Muscle layer of colon (tissue), 2 donors: Measurements from ENCODE around the gene ECM2.

Experiments
- H3K27ac ChIP-seq: one replicate; pipeline ENCODE4 v1.7.0; 2013; ENCODE audit warnings: low read depth, mild to moderate bottlenecking, low read length, moderate library complexity
- H3K27me3 ChIP-seq, 2 donors: one replicate each; pipeline ENCODE4 v1.7.0; 2013; ENCODE audit warnings: low read length in 2 of 2, mild to moderate bottlenecking in 2 of 2; ENCODE audit not compliant: insufficient read depth in 2 of 2, control insufficient read depth in 1 of 2
- H3K36me3 ChIP-seq: one replicate; pipeline ENCODE4 v1.7.0; 2013; ENCODE audit warnings: mild to moderate bottlenecking, low read length; ENCODE audit not compliant: insufficient read depth
- H3K4me1 ChIP-seq: one replicate; pipeline ENCODE4 v1.7.0; 2013; ENCODE audit warnings: mild to moderate bottlenecking, low read length; ENCODE audit not compliant: insufficient read depth
- H3K4me3 ChIP-seq, 2 donors: one replicate each; pipeline ENCODE4 v1.7.0; 2013; ENCODE audit warnings: low read length in 2 of 2, low read depth in 1 of 2, mild to moderate bottlenecking in 1 of 2, moderate library complexity in 1 of 2
- H3K9ac ChIP-seq: one replicate; pipeline ENCODE4 v1.7.0; 2013; ENCODE audit warnings: low read length
- H3K9me3 ChIP-seq: one replicate; pipeline ENCODE4 v1.7.0; 2013; ENCODE audit warnings: mild to moderate bottlenecking, low read length
- donor health status: abdominal sarcoma.
- donor health status: Adenocarcinoma of cecum.

The ECM2 gene

GRCh38 chr9:92479346-92479745, 56.4 kb downstream of the ECM2 start:
- H3K36me3 ChIP-seq, result no peaks in the 10 kb centered on the region
- peak overlapping the region; percentile 14 for H3K27ac ChIP-seq
- H3K9me3 ChIP-seq, result no peaks in the 10 kb centered on the region
- peaks cover 55% of the 10 kb centered on the region for H3K4me1 ChIP-seq
- H3K27me3 ChIP-seq, result no peaks in the 10 kb centered on the region
- no peak overlapping the region for H3K9ac ChIP-seq
- no peak overlapping the region for H3K4me3 ChIP-seq

- H3K4me1 ChIP-seq, result peaks cover 52% of the 10 kb centered on the region
- H3K27ac ChIP-seq, result peak overlapping the region; percentile 14
- no peaks in the 10 kb centered on the region for H3K27me3 ChIP-seq
Measured at GRCh38 chr9:92478783-92479182, 57.0 kb downstream of the ECM2 start.

GRCh38 chr9:92476962-92477361, 58.8 kb downstream of the ECM2 start:
- Histone ChIP-seq H3K4me3 (no peak overlapping the region), H3K9ac (no peak overlapping the region), H3K36me3 (peaks cover 7% of the 10 kb centered on the region), H3K27ac (no peak overlapping the region), H3K9me3 (no peaks in the 10 kb centered on the region), H3K4me1 (peaks cover 40% of the 10 kb centered on the region), H3K27me3 (no peaks in the 10 kb centered on the region)

More at GRCh38 chr9:92478783-92479182, 57.0 kb downstream of the ECM2 start:
- H3K9me3 ChIP-seq, result no peaks in the 10 kb centered on the region
- H3K36me3 ChIP-seq, result no peaks in the 10 kb centered on the region
- no peak overlapping the region for H3K9ac ChIP-seq
- H3K4me3 ChIP-seq, result no peak overlapping the region

- Histone ChIP-seq H3K36me3 (peaks cover 11% of the 10 kb centered on the region), H3K27me3 (no peaks in the 10 kb centered on the region), H3K4me1 (peaks cover 22% of the 10 kb centered on the region), H3K9me3 (no peaks in the 10 kb centered on the region), H3K27ac (no peak overlapping the region), H3K4me3 (no peak overlapping the region), H3K9ac (no peak overlapping the region)
Measured at GRCh38 chr9:92474587-92474986, 61.2 kb downstream of the ECM2 start.

- peaks cover 11% of the 10 kb centered on the region for H3K36me3 ChIP-seq
- no peak overlapping the region for H3K4me3 ChIP-seq
- H3K9me3 ChIP-seq, result no peaks in the 10 kb centered on the region
- H3K27ac ChIP-seq, result no peak overlapping the region
- peaks cover 21% of the 10 kb centered on the region for H3K4me1 ChIP-seq
- no peak overlapping the region for H3K9ac ChIP-seq
- no peaks in the 10 kb centered on the region for H3K27me3 ChIP-seq
Measured at GRCh38 chr9:92468206-92468605, 67.6 kb downstream of the ECM2 start.

GRCh38 chr9:92467511-92467910, 68.3 kb downstream of the ECM2 start:
- no peak overlapping the region for H3K9ac ChIP-seq
- no peaks in the 10 kb centered on the region for H3K9me3 ChIP-seq
- H3K4me3 ChIP-seq, result no peak overlapping the region
- no peaks in the 10 kb centered on the region for H3K27me3 ChIP-seq
- no peak overlapping the region for H3K27ac ChIP-seq
- peaks cover 23% of the 10 kb centered on the region for H3K4me1 ChIP-seq
- peaks cover 6% of the 10 kb centered on the region for H3K36me3 ChIP-seq

GRCh38 chr9:92467041-92467440, 68.7 kb downstream of the ECM2 start:
- Histone ChIP-seq H3K4me3 (no peak overlapping the region), H3K9me3 (no peaks in the 10 kb centered on the region), H3K27ac (no peak overlapping the region), H3K9ac (no peak overlapping the region), H3K36me3 (peaks cover 6% of the 10 kb centered on the region), H3K27me3 (no peaks in the 10 kb centered on the region), H3K4me1 (peaks cover 23% of the 10 kb centered on the region)

GRCh38 chr9:92463984-92464383, 71.8 kb downstream of the ECM2 start:
- peaks cover 23% of the 10 kb centered on the region for H3K4me1 ChIP-seq
- no peak overlapping the region for H3K27ac ChIP-seq
- no peaks in the 10 kb centered on the region for H3K36me3 ChIP-seq
- H3K4me3 ChIP-seq, result no peak overlapping the region
- no peaks in the 10 kb centered on the region for H3K9me3 ChIP-seq
- no peaks in the 10 kb centered on the region for H3K27me3 ChIP-seq
- H3K9ac ChIP-seq, result no peak overlapping the region

GRCh38 chr9:92463387-92463786, 72.4 kb downstream of the ECM2 start:
- Histone ChIP-seq H3K4me3 (no peak overlapping the region), H3K27me3 (no peaks in the 10 kb centered on the region), H3K9ac (no peak overlapping the region), H3K36me3 (no peaks in the 10 kb centered on the region), H3K4me1 (peaks cover 23% of the 10 kb centered on the region), H3K27ac (no peak overlapping the region), H3K9me3 (no peaks in the 10 kb centered on the region)

GRCh38 chr9:92457576-92457975, 78.2 kb downstream of the ECM2 start:
- Histone ChIP-seq H3K36me3 (no peaks in the 10 kb centered on the region), H3K9me3 (no peaks in the 10 kb centered on the region), H3K4me1 (no peaks in the 10 kb centered on the region), H3K9ac (no peak overlapping the region), H3K27me3 (no peaks in the 10 kb centered on the region), H3K27ac (no peak overlapping the region), H3K4me3 (no peak overlapping the region)

- Histone ChIP-seq H3K9me3 (no peaks in the 10 kb centered on the region), H3K4me3 (no peak overlapping the region), H3K9ac (no peak overlapping the region), H3K27ac (no peak overlapping the region), H3K27me3 (no peaks in the 10 kb centered on the region), H3K4me1 (no peaks in the 10 kb centered on the region), H3K36me3 (no peaks in the 10 kb centered on the region)
Measured at GRCh38 chr9:92455217-92455616, 80.6 kb downstream of the ECM2 start.

- no peaks in the 10 kb centered on the region for H3K9me3 ChIP-seq
- H3K36me3 ChIP-seq, result no peaks in the 10 kb centered on the region
- H3K4me3 ChIP-seq, result no peak overlapping the region
- H3K4me1 ChIP-seq, result no peaks in the 10 kb centered on the region
- H3K27ac ChIP-seq, result no peak overlapping the region
- no peak overlapping the region for H3K9ac ChIP-seq
- no peaks in the 10 kb centered on the region for H3K27me3 ChIP-seq
Measured at GRCh38 chr9:92446536-92446935, 89.3 kb downstream of the ECM2 start.
